HG03575 (cell line): ENCODE data around the gene NT5C1B.

Experiments used
- ATAC-seq: cut with Tn5 transposase; IDR thresholded peaks from one replicate; pipeline ENCODE4 v1.9.1; 2021; ENCODE audit not compliant: unreplicated experiment, insufficient number of reproducible peaks, low FRiP score; ENCODE audit errors: extremely low read depth

Gene NT5C1B

GRCh38 chr2:18559531-18560030 lies 29.8 kb downstream of the NT5C1B start:
- ATAC-seq: no peak

GRCh38 chr2:18558458-18558857 lies 30.9 kb downstream of the NT5C1B start:
- no peak for ATAC-seq

- no peak for ATAC-seq
These were observed 32.2 kb downstream of the NT5C1B start for GRCh38 chr2:18557121-18557520.

- ATAC-seq: no peak
These were observed 36.9 kb downstream of the NT5C1B start for GRCh38 chr2:18552351-18553077.

- no peak for ATAC-seq
These were observed 37.7 kb downstream of the NT5C1B start for GRCh38 chr2:18551623-18552022.

- ATAC-seq: no peak
These were observed 38.2 kb downstream of the NT5C1B start for GRCh38 chr2:18551169-18551568.

- no peak for ATAC-seq
These were observed 38.9 kb downstream of the NT5C1B start for GRCh38 chr2:18550433-18550832.

- no peak for ATAC-seq
These were observed 40.3 kb downstream of the NT5C1B start for GRCh38 chr2:18549083-18549482.

GRCh38 chr2:18548621-18549020 lies 40.7 kb downstream of the NT5C1B start:
- no peak for ATAC-seq

GRCh38 chr2:18546567-18546966 lies 42.8 kb downstream of the NT5C1B start:
- no peak for ATAC-seq

GRCh38 chr2:18545384-18545783 lies 44.0 kb downstream of the NT5C1B start:
- ATAC-seq: no peak

- no peak for ATAC-seq
These were observed 45.2 kb downstream of the NT5C1B start for GRCh38 chr2:18544171-18544570.

- no peak for ATAC-seq
These were observed 48.5 kb downstream of the NT5C1B start for GRCh38 chr2:18540872-18541271.

GRCh38 chr2:18536697-18537096 lies 52.7 kb downstream of the NT5C1B start:
- no peak for ATAC-seq

GRCh38 chr2:18536100-18536499 lies 53.3 kb downstream of the NT5C1B start:
- no peak for ATAC-seq

- ATAC-seq: no peak
These were observed 58.2 kb downstream of the NT5C1B start for GRCh38 chr2:18531194-18531593.

- no peak for ATAC-seq
These were observed 61.5 kb downstream of the NT5C1B start for GRCh38 chr2:18527822-18528221.

- no peak for ATAC-seq
These were observed 62.0 kb downstream of the NT5C1B start for GRCh38 chr2:18527326-18527725.

- no peak for ATAC-seq
These were observed 62.9 kb downstream of the NT5C1B start for GRCh38 chr2:18526429-18526828.

GRCh38 chr2:18525852-18526251 lies 63.5 kb downstream of the NT5C1B start:
- ATAC-seq: no peak

- ATAC-seq: no peak
These were observed 64.1 kb downstream of the NT5C1B start for GRCh38 chr2:18525236-18525635.
